Immature natural killer cell (primary cell): ENCODE data around the gene ABHD4. TPM values are rescaled to one million over a fixed set of nuclear protein-coding genes. Genes with fewer than 3 reads are reported as not detected.
A peak's percentile ranks its signal among the peaks of the same experiment; 100 is the strongest.
"Not testable (repeated sequence)": the region's sequence is repeated elsewhere in the genome, so short reads cannot be mapped to it uniquely, and the experiment has no call there.

Source experiments
- DNase-seq, 3 donors: peaks; one replicate each; pipeline ENCODE4 v3.0.0; 2022; ENCODE audit warnings: mixed read lengths in 1 of 3
- H3K27ac Mint-ChIP-seq, 6 donors: one replicate each; pipeline ENCODE4 v1.8.0; 2020; ENCODE audit warnings: mixed read lengths in 6 of 6, mild to moderate bottlenecking in 5 of 6, inconsistent platforms in 4 of 6, moderate library complexity in 3 of 6
- H3K27me3 Mint-ChIP-seq, 3 donors: one replicate each; pipeline ENCODE4 v1.8.0; 2020 to 2021; ENCODE audit warnings: low read depth in 3 of 3, mild to moderate bottlenecking in 3 of 3, mixed read lengths in 3 of 3, moderate library complexity in 3 of 3, inconsistent platforms in 1 of 3
- H3K36me3 Mint-ChIP-seq, 3 donors: one replicate each; pipeline ENCODE4 v1.8.0; 2020; ENCODE audit warnings: mixed read lengths in 3 of 3, inconsistent platforms in 2 of 3, mild to moderate bottlenecking in 2 of 3
- H3K4me1 Mint-ChIP-seq, 2 donors: one replicate each; pipeline ENCODE4 v1.8.0; 2020; ENCODE audit warnings: inconsistent platforms in 2 of 2, mild to moderate bottlenecking in 2 of 2, mixed read lengths in 2 of 2, moderate library complexity in 1 of 2
- H3K4me3 Mint-ChIP-seq, 5 donors: one replicate each; pipeline ENCODE4 v1.8.0; 2020; ENCODE audit warnings: mild to moderate bottlenecking in 5 of 5, mixed read lengths in 5 of 5, inconsistent platforms in 3 of 5, moderate library complexity in 3 of 5
- H3K9me3 Mint-ChIP-seq, 6 donors: one replicate each; pipeline ENCODE4 v1.8.0; 2020; ENCODE audit warnings: mild to moderate bottlenecking in 6 of 6, mixed read lengths in 6 of 6, inconsistent platforms in 4 of 6, moderate library complexity in 3 of 6
- polyA plus RNA-seq, 3 donors: library from polyadenylated mRNA; unstranded; fragments of 300-500 nt; fragmentation: Illumina TruSeq; gene quantifications; one replicate each; pipeline ENCODE4 v1.2.3, GENCODE V29; 2021

Gene ABHD4
- polyA plus RNA-seq, 3 donors from 2014 or later = 16.2 to 37.5 (median 30.8) TPM

DNA sequence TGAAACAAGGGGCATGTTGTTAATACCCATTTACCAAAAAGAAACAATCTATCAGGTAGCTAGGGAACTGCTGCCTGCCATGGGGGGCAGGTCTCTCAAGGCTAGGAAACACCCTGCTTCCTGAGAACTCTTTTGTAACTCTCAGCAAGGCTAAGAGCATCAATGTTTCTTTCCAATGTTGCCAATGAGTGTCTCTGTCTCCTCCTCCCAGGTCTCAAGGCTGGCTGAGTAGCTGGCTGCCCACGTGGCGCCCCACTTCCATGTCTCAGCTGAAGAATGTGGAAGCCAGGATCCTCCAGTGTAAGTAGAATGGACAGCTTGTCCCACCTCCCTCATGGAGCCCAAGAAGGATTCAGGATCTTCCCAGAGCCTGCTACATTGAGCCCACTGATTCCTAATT, 3.4 kb downstream of the ABHD4 start:
- Mint-ChIP-seq H3K9me3 (no peaks in the 10 kb centered on the region), H3K4me1 (peaks cover 40 to 44% of the 10 kb centered on the region in 2 donors), H3K4me3 (no peak overlapping the region), H3K27ac (no peak overlapping the region), H3K27me3 (peaks cover 0 to 2% (median 1%) of the 10 kb centered on the region in 3 donors), H3K36me3 (peaks cover 25 to 27% (median 26%) of the 10 kb centered on the region in 3 donors)
- no peak for DNase-seq

DNA sequence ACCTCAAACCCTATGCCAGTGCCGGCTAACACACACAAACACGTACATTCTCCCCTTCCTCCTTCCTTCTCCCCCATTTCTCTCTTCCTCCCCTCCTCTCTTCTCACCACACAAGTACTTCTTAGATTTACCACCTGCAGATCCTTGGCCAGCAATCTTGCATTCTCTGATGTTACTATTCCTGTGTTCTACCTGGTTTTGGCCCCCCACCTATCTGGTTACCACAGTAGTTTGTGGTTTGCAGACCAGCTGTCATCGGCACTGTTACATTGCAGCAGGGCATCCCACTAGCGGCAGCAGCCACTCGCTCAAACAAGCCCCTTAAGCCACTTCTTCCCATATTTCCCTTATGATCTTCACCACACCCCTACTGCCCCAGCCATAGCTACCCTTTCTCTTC, 3.9 kb downstream of the ABHD4 start:
- Mint-ChIP-seq H3K9me3 (no peaks in the 10 kb centered on the region), H3K36me3 (peaks cover 25 to 31% (median 30%) of the 10 kb centered on the region in 3 donors), H3K4me1 (peaks cover 40 to 44% of the 10 kb centered on the region in 2 donors), H3K4me3 (no peak overlapping the region), H3K27ac (peak overlapping the region in 2 of 6 donors; percentile 8 to 13), H3K27me3 (peaks cover 0 to 2% (median 1%) of the 10 kb centered on the region in 3 donors)
- no peak for DNase-seq

DNA sequence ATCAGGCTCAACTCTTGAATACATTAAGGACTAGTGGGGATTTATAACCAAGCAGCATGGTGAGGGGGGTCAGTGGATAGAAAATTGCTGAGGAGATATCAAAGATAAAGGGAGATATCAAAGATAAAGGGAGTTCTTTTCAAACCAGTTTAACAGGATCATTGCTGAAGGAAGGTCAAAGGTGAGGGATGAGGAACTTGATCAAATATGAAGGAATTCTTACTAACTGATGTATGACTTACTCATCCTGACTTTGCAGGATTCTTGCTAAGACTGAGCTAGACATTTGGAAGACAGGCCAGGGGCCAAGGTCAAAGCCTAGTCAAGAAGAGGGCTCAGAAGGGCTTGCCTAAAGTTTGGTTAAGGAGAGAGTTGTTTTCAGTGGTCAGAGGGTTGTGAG, 4.8 kb downstream of the ABHD4 start:
- H3K9me3 Mint-ChIP-seq = no peaks in the 10 kb centered on the region
- peaks cover 0 to 2% (median 1%) of the 10 kb centered on the region in 3 donors for H3K27me3 Mint-ChIP-seq
- H3K36me3 Mint-ChIP-seq = peaks cover 30 to 38% (median 37%) of the 10 kb centered on the region in 3 donors
- no peak overlapping the region for H3K27ac Mint-ChIP-seq
- no peak for DNase-seq
- no peak overlapping the region for H3K4me3 Mint-ChIP-seq
- H3K4me1 Mint-ChIP-seq = peaks cover 35 to 39% of the 10 kb centered on the region in 2 donors

DNA sequence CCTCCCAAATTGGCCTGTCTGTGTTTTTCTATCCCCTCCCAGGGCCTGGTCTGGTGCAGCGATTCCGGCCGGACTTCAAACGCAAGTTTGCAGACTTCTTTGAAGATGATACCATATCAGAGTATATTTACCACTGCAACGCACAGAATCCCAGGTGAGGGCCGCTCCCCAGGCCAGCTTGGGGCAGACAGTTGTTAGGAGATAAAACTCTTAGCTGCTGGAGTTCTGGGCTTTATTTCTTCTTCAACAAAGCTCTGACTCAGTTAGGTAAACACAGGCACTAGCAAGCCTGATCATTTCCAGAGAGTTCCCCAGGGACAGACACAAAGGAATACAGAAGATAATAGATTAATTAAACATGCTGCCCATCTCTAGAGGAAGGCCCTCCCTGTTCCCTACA, 8.3 kb downstream of the ABHD4 start:
- Mint-ChIP-seq H3K9me3 (no peaks in the 10 kb centered on the region), H3K36me3 (peaks cover 41 to 56% (median 52%) of the 10 kb centered on the region in 3 donors), H3K4me1 (peaks cover 7% of the 10 kb centered on the region in 2 donors), H3K27ac (no peak overlapping the region), H3K4me3 (no peak overlapping the region), H3K27me3 (peaks cover 0 to 2% (median 1%) of the 10 kb centered on the region in 3 donors)
- no peak for DNase-seq

DNA sequence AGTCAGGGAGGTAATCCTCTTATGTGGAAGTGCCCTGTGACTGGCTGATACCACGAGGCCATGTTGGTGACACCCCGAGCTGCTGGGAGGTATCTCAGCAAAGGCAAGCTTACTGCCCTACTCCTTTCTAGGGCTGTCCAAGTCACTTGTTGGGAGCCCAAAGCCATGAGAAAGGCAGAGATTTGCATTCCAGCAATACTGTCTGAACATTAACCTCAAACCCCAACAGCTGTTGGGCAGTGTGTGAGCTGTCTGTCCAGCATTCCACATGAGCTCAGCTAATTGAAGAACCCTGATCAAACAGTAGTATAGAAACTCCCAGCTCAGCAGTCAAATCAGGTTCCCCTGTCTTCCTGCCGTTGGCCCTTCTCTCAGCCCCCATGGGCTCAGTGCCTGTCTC, 9.2 kb downstream of the ABHD4 start:
- Mint-ChIP-seq H3K4me1 (no peaks in the 10 kb centered on the region), H3K27ac (peak overlapping the region in 1 of 6 donors; percentile 13), H3K4me3 (no peak overlapping the region), H3K27me3 (peaks cover 0 to 2% (median 0%) of the 10 kb centered on the region in 3 donors), H3K36me3 (peaks cover 35 to 58% (median 46%) of the 10 kb centered on the region in 3 donors), H3K9me3 (no peaks in the 10 kb centered on the region)
- DNase-seq = no peak

DNA sequence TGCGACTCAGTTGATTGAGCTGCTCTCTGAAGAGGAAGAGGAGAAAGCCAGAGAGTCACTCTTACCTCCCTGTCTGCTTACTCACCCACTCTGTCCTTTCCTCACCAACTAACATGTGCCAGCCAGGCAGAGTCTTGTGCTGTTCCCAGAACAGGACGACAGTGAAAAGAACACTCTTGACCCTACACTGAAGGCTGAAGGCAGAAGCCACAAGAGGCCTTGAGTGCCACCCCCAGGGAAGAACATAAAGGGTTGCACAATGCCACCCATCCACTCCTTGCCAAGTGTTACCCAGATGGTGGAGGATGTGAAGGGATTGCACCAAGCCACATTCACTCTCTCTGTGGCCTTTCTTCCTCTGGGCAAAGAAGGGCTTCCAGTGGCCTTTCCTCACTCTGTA, 12.8 kb downstream of the ABHD4 start:
- H3K27ac Mint-ChIP-seq = peak overlapping the region in 3 of 6 donors; percentile 15 to 40 (median 35)
- H3K4me3 Mint-ChIP-seq = no peak overlapping the region
- no peaks in the 10 kb centered on the region for H3K4me1 Mint-ChIP-seq
- peaks cover 25 to 50% (median 26%) of the 10 kb centered on the region in 3 donors for H3K36me3 Mint-ChIP-seq
- H3K27me3 Mint-ChIP-seq = peaks cover 0 to 2% (median 0%) of the 10 kb centered on the region in 3 donors
- DNase-seq = no peak
- no peaks in the 10 kb centered on the region for H3K9me3 Mint-ChIP-seq

DNA sequence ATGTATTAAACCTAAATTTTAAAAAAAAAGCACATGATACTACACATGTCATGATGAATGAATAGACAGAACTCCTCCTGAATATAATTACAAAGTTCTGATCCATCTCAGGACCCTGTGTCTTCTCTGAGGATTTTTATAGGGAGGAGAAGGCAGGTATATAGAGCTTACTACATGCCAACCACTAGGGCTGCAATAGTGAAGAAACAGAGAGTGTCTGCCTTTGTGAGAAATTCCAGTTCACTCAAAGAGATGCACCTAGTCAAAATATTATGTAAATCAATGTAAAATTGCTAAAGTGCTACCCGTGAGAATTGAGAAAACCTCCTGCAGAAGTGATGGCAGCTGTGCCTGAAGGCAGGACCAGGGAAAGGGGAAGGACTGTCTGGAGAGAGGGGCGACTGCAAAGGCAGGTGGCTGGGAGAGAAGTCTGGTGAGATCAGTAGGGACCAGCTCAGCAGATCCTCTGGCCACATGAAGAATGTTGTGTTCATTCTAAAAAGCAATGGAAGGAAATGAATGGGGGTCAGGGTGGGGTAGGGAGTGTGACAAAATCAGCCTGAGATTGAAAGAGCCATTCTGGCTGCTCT, 15.1 kb downstream of the ABHD4 start:
- H3K36me3 Mint-ChIP-seq = peaks cover 15 to 42% (median 18%) of the 10 kb centered on the region in 3 donors
- no peak overlapping the region for H3K4me3 Mint-ChIP-seq
- no peak for DNase-seq
- no peaks in the 10 kb centered on the region for H3K4me1 Mint-ChIP-seq
- peak overlapping the region in 1 of 6 donors; percentile 20 for H3K27ac Mint-ChIP-seq
- peaks cover 0 to 2% (median 2%) of the 10 kb centered on the region in 3 donors for H3K27me3 Mint-ChIP-seq
- H3K9me3 Mint-ChIP-seq = no peaks in the 10 kb centered on the region

DNA sequence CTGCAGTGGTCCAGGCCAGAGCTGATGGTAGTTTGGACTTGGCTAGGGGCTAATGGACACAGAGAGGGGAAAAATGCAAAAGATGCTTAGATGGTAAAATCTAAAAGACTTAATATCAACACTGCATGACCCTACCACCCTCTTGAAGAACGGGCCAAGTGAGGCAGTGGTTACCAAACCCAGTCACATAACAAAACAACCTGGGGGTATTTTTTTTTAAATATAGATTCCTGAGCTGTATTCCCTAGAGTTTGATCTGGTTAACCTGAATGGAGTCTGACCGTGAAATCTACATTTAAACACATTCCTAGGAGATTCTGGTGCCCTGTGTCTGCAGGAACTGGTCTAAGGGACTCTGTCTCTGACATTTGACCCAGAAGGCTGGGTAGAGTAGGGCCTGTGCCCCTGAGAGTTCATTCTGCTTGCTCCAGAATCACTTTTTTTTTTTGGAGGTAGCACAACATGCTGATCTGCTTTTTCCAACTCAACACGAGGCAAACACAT, 15.7 kb downstream of the ABHD4 start:
- Mint-ChIP-seq H3K4me3 (no peak overlapping the region), H3K4me1 (no peaks in the 10 kb centered on the region), H3K9me3 (no peaks in the 10 kb centered on the region), H3K27ac (no peak overlapping the region), H3K36me3 (peaks cover 15 to 42% (median 18%) of the 10 kb centered on the region in 3 donors), H3K27me3 (peaks cover 0 to 2% (median 2%) of the 10 kb centered on the region in 3 donors)
- no peak for DNase-seq

DNA sequence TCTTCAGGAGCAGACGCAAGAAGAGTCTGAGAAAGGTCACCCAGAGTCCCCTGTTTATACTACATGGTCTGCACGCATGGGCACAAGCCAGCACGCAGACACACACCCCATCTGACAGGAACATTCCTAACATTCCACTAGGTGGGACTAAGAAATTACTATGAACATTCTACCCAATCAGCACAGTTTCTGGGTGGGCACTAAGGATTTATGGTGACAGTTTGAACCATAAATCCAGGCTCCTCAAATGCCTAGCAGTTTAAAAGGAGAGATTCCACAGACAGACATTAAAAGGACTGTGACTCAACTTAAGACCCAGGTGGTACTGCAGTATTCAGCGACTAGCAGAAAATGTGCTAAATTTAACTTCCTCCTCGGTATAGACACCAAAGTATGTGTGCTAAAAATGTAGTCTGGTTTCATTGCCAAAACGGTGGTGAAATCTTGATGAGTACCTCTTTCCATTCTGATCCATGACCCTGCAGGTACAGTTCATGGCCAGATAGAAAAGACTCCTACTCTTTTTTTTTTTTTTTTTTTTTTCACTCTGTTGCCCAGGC, 16.2 kb downstream of the ABHD4 start:
- Mint-ChIP-seq H3K4me1 (no peaks in the 10 kb centered on the region), H3K9me3 (no peaks in the 10 kb centered on the region), H3K27ac (no peak overlapping the region), H3K36me3 (peaks cover 14 to 42% (median 18%) of the 10 kb centered on the region in 3 donors), H3K27me3 (peaks cover 0 to 2% (median 2%) of the 10 kb centered on the region in 3 donors), H3K4me3 (no peak overlapping the region)
- no peak for DNase-seq

DNA sequence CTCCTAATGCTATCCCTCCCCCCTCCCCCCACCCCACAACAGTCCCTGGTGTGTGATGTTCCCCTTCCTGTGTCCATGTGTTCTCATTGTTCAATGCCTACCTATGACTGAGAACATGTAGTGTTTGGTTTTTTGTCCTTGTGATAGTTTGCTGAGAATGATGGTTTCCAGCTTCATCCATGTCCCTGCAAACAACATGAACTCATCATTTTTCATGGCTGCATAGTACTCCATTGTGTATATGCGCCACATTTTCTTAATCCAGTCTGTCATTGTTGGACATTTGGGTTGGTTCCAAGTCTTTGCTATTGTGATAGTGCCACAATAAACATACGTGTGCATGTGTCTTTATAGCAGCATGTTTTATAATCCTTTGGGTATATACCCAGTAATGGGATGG, 17.7 kb downstream of the ABHD4 start:
- DNase-seq, H3K27ac Mint-ChIP-seq, H3K4me3 Mint-ChIP-seq, H3K27me3 Mint-ChIP-seq, H3K4me1 Mint-ChIP-seq, H3K9me3 Mint-ChIP-seq: not testable (repeated sequence)
- H3K36me3 Mint-ChIP-seq = peaks cover 3 to 30% (median 11%) of the 10 kb centered on the region in 3 donors

DNA sequence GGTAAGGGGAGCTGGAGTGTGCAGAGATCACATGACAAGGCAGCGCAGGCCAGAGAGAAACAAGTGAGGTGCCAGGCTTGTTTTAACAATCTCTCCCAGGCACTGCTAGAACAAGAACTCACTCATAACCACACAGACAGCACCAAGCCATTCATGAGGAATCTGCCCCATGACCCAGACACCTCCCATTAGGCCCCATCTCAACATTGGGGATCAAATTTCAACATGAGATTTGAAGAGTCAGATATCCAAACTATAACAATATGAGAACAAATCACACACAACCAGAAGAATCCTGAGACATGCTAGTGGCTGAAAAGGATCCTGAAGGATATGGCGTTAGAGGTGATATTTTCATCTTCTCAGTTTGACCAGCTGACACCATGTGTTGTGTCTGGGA, 24.2 kb downstream of the ABHD4 start:
- no peaks in the 10 kb centered on the region for H3K4me1 Mint-ChIP-seq
- no peak overlapping the region for H3K27ac Mint-ChIP-seq
- no peaks in the 10 kb centered on the region for H3K9me3 Mint-ChIP-seq
- H3K36me3 Mint-ChIP-seq = peaks cover 3 to 5% (median 4%) of the 10 kb centered on the region in 3 donors
- peaks cover 0 to 5% (median 0%) of the 10 kb centered on the region in 3 donors for H3K27me3 Mint-ChIP-seq
- no peak overlapping the region for H3K4me3 Mint-ChIP-seq
- no peak for DNase-seq

DNA sequence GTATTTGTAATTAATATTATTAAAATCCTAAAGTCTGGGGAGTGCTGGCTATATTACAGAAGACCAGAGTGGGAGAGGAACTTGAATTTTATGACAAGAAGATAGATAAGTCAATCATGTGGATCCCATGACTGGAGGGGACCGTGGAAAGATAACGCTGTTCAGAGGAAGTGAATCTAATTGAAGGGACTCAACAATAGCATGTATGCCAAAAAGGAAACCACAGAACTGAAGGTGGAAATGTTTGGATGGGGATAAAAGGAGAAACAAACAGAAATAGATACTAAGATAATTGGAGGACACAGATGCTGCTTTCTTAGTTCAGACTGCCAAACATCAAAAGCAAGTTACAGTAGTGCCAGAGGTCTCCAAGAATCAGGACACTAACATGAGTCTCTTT, 24.9 kb downstream of the ABHD4 start:
- Mint-ChIP-seq H3K9me3 (no peaks in the 10 kb centered on the region), H3K27me3 (peaks cover 0 to 5% (median 0%) of the 10 kb centered on the region in 3 donors), H3K27ac (no peak overlapping the region), H3K36me3 (peaks cover 3 to 5% (median 4%) of the 10 kb centered on the region in 3 donors), H3K4me3 (no peak overlapping the region), H3K4me1 (no peaks in the 10 kb centered on the region)
- no peak for DNase-seq

DNA sequence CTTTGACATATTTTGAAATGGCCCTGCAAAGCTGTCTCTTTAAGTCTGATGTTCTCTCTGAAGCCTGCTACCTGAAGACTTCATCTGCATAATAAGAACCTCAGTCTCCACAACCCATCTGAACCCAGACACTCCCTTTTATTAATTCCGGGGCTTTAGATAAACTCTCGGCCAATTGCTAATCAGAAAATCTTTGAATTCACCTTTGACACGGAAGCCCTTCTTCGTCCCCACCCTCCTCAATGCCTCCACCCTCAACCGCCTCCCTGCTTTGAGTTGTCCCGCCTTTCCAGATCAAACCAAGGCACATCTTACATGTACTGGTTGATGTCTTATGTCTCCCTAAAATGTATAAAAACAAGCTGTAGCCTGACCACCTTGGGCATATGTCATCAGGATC, 28.5 kb downstream of the ABHD4 start:
- Mint-ChIP-seq H3K27ac (no peak overlapping the region), H3K36me3 (peaks cover 0 to 3% (median 1%) of the 10 kb centered on the region in 3 donors)

DNA sequence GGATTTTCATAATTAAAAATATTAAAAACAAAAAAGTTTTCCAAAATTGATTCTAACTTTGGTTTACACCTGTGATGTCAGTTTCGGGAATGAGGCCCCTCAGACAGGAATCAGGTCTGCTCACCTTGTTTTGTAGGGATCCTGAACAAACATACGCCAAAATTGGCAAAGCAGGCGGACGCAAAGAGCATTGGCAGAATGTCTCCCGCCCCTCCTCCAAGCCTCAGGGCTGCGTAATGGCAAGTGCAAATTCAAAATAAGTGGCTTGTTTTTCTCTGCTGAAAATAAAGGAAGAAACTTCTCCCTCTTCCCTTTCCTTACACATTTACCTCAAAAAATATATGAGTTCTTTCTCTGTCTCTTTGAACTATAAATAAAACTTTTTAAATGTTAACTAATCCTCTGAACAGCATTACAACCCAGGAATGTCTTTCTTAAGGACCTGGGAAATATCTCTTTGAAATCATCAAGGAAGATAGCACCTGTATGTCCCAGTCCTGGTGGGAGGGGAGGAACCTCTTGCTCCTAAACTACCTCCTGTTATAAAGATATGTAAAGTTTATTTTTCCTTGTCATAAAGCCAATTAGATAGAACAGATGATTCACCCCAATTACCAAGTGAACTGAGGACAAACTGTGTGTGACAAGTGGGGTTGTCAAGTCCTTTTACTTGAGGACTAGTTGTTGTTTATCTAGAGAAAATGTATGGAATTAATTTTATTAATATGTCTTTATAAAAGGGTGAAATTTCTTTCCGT, 29.6 kb downstream of the ABHD4 start:
- peaks cover 0 to 7% (median 0%) of the 10 kb centered on the region in 6 donors for H3K9me3 Mint-ChIP-seq
- H3K4me3 Mint-ChIP-seq = no peak overlapping the region
- no peak for DNase-seq
- no peak overlapping the region for H3K27ac Mint-ChIP-seq
- no peaks in the 10 kb centered on the region for H3K36me3 Mint-ChIP-seq
- no peaks in the 10 kb centered on the region for H3K4me1 Mint-ChIP-seq
- peaks cover 2 to 4% (median 3%) of the 10 kb centered on the region in 3 donors for H3K27me3 Mint-ChIP-seq

More for the DNA sequence above, 28.5 kb downstream of the ABHD4 start:
- Mint-ChIP-seq H3K9me3 (peaks cover 0 to 6% (median 0%) of the 10 kb centered on the region in 6 donors), H3K4me3 (no peak overlapping the region), H3K27me3 (peaks cover 2 to 5% (median 2%) of the 10 kb centered on the region in 3 donors), H3K4me1 (no peaks in the 10 kb centered on the region)
- DNase-seq = no peak
